Loucy (cell line): Measurements from ENCODE around the gene RAB31.
"Not testable (repeated sequence)": the region's sequence is repeated elsewhere in the genome, so short reads cannot be mapped to it uniquely, and the experiment has no call there.

ENCODE experiments used
- H2AFZ ChIP-seq: fragments of 200-600 bp; sonication (generic); 2 replicates; pipeline ENCODE4 v1.6.0; 2016; ENCODE audit warnings: antibody characterized with exemption, mild to moderate bottlenecking, low read length, moderate library complexity
- H3F3A ChIP-seq: fragments of 200-600 bp; 2 replicates; pipeline ENCODE4 v1.6.0; 2016; ENCODE audit warnings: antibody characterized with exemption, low read depth, mild to moderate bottlenecking
- H3K27me3 ChIP-seq: fragments of 200-600 bp; sonication (generic); 2 replicates; pipeline ENCODE4 v1.6.1; 2014; ENCODE audit warnings: low read length, mild to moderate bottlenecking; ENCODE audit not compliant: insufficient read depth, poor library complexity, severe bottlenecking
- H3K36me3 ChIP-seq: fragments of 200-600 bp; sonication (generic); 2 replicates; pipeline ENCODE4 v1.6.1; 2016; ENCODE audit warnings: low read length; ENCODE audit not compliant: insufficient read depth
- H3K4me1 ChIP-seq: fragments of 200-600 bp; sonication (generic); 2 replicates; pipeline ENCODE4 v1.5.1; 2014; ENCODE audit warnings: low read length, mild to moderate bottlenecking; ENCODE audit not compliant: insufficient read depth, poor library complexity, severe bottlenecking
- H3K4me2 ChIP-seq: fragments of 200-600 bp; sonication (generic); 2 replicates; pipeline ENCODE4 v1.6.0; 2014; ENCODE audit warnings: antibody characterized with exemption, low read length, low read depth, mild to moderate bottlenecking; ENCODE audit not compliant: poor library complexity, severe bottlenecking
- H3K4me3 ChIP-seq: fragments of 200-600 bp; sonication (generic); 2 replicates; pipeline ENCODE4 v1.5.1; 2014; ENCODE audit warnings: low read length, mild to moderate bottlenecking, mixed read lengths; ENCODE audit not compliant: poor library complexity, severe bottlenecking
- H3K79me2 ChIP-seq: fragments of 200-600 bp; sonication (generic); 2 replicates; pipeline ENCODE4 v1.6.1; 2014; ENCODE audit warnings: low read length; ENCODE audit not compliant: insufficient read depth
- H3K9ac ChIP-seq: fragments of 200-600 bp; sonication (generic); 2 replicates; pipeline ENCODE4 v1.6.0; 2014; ENCODE audit warnings: mild to moderate bottlenecking, low read depth, low read length, moderate library complexity; ENCODE audit not compliant: poor library complexity, severe bottlenecking
- H3K9me2 ChIP-seq: fragments of 200-600 bp; sonication (generic); replicated peaks from 2 replicates; pipeline ENCODE4 v1.6.1; 2016; ENCODE audit warnings: low read depth, low read length, mixed read lengths
- H3K9me3 ChIP-seq: fragments of 200-600 bp; sonication (generic); 2 replicates; pipeline ENCODE4 v1.6.1; 2014; ENCODE audit warnings: mild to moderate bottlenecking, antibody characterized with exemption, low read length, low read depth; ENCODE audit not compliant: insufficient read depth
- H4K20me1 ChIP-seq: fragments of 200-600 bp; sonication (generic); 2 replicates; pipeline ENCODE4 v1.6.0; 2014; ENCODE audit warnings: antibody characterized with exemption, low read length, mild to moderate bottlenecking; ENCODE audit not compliant: insufficient read depth, poor library complexity, severe bottlenecking
- EZH2phosphoT487 ChIP-seq: fragments of 200-600 bp; IDR thresholded peaks from 2 replicates; pipeline ENCODE4 v1.6.1; 2018; ENCODE audit warnings: antibody characterized with exemption, mild to moderate bottlenecking, moderate library complexity, borderline replicate concordance
- TF ChIP-seq, protein P1 (sequence below): fragments of 200-600 bp; sonication (generic); conservative IDR thresholded peaks from 2 replicates; pipeline ENCODE4 v1.5.1; 2014; ENCODE audit warnings: mild to moderate bottlenecking, antibody characterized with exemption, low read length

Gene RAB31

DNA sequence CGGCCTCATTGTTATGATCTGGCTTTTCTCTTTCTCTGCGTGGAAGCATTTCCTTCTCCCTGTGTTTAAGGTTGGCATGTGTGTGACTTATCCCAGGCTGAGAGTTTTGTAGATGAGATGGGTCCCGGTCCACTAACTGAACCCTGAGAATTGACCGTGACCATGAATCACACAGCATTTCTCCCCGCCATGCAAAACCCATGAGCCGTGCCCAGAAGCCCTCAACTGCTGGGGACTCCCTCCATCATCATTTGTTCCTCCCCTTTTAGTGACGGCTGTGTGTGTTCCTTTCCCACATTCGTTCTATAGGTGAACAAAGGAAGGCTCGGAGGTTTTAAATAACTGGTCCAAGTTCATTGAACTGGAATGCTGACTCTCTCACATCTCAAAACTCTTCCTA is 147.6 kb downstream of the RAB31 start:
- H3K27me3 ChIP-seq = no peaks in the 10 kb centered on the region
- no peak overlapping the region for H3K9ac ChIP-seq
- H3K79me2 ChIP-seq = no peaks in the 10 kb centered on the region
- H3K4me3 ChIP-seq = no peak overlapping the region
- peaks cover 19% of the 10 kb centered on the region for H3K4me1 ChIP-seq
- no peaks in the 10 kb centered on the region for H3K9me2 ChIP-seq
- H2AFZ ChIP-seq = no peak overlapping the region
- no peaks in the 10 kb centered on the region for H3K9me3 ChIP-seq
- H3K36me3 ChIP-seq = no peaks in the 10 kb centered on the region
- H4K20me1 ChIP-seq = no peaks in the 10 kb centered on the region
- no peak overlapping the region for H3K4me2 ChIP-seq
- no peaks in the 10 kb centered on the region for H3F3A ChIP-seq
- TF ChIP-seq EZH2phosphoT487 = no peak
- TF ChIP-seq, protein P1, sequence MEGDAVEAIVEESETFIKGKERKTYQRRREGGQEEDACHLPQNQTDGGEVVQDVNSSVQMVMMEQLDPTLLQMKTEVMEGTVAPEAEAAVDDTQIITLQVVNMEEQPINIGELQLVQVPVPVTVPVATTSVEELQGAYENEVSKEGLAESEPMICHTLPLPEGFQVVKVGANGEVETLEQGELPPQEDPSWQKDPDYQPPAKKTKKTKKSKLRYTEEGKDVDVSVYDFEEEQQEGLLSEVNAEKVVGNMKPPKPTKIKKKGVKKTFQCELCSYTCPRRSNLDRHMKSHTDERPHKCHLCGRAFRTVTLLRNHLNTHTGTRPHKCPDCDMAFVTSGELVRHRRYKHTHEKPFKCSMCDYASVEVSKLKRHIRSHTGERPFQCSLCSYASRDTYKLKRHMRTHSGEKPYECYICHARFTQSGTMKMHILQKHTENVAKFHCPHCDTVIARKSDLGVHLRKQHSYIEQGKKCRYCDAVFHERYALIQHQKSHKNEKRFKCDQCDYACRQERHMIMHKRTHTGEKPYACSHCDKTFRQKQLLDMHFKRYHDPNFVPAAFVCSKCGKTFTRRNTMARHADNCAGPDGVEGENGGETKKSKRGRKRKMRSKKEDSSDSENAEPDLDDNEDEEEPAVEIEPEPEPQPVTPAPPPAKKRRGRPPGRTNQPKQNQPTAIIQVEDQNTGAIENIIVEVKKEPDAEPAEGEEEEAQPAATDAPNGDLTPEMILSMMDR = no peak

DNA sequence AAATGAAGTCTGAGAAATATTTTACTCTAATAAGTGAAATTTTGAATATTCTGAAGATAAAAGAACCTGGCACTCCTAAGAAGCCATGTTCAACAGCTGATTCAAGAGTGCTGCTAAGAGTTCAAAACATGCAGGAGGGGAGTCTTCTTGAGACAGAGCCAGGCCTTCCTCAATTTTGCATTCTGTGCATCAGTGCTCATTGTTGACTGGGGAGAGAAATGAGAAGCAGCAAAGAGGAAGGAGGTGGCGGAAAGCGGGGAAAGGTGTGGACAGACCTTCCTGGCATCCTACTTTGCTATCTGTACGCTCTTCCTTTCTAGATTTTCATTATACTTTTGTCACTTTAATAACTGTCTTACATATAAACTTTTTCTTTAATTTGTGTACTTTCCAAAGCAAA is 148.0 kb downstream of the RAB31 start:
- H3K4me3 ChIP-seq = no peak overlapping the region
- H3K4me1 ChIP-seq = peaks cover 19% of the 10 kb centered on the region
- no peaks in the 10 kb centered on the region for H4K20me1 ChIP-seq
- no peak for TF ChIP-seq EZH2phosphoT487
- TF ChIP-seq, protein P1 = no peak
- H3F3A ChIP-seq = no peaks in the 10 kb centered on the region
- no peaks in the 10 kb centered on the region for H3K9me3 ChIP-seq
- H3K79me2 ChIP-seq = no peaks in the 10 kb centered on the region
- no peaks in the 10 kb centered on the region for H3K9me2 ChIP-seq
- no peak overlapping the region for H3K4me2 ChIP-seq
- no peaks in the 10 kb centered on the region for H3K36me3 ChIP-seq
- H3K27me3 ChIP-seq = no peaks in the 10 kb centered on the region
- no peak overlapping the region for H3K9ac ChIP-seq
- no peak overlapping the region for H2AFZ ChIP-seq

DNA sequence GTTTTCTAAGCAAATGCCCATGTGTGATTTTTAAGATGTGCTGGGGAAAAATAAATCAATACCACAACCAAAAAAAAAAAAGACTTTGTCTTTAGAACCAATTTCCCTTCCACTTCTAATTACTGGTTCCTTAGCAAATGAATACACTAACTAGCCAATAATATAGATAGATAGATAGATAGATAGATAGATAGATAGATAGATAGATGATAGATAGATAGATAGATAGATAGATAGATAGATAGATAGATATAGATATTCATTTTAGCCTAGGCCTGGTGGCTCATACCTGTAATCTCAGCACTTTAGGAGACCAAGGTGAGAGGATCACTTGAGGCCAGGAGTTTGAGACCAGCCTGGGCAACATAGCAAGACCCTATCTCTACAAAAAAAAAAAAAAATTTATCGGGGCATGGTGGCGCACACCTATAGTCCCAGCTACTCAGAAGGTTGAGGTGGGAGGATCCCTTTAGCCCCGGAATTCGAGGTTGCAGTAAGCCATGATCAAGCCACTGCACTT is 149.4 kb downstream of the RAB31 start:
- not testable (repeated sequence) for H3K27me3 ChIP-seq, H3F3A ChIP-seq, H3K9me2 ChIP-seq, H3K79me2 ChIP-seq, H2AFZ ChIP-seq, H4K20me1 ChIP-seq, H3K9ac ChIP-seq, H3K4me3 ChIP-seq, H3K4me2 ChIP-seq, H3K9me3 ChIP-seq, H3K36me3 ChIP-seq
- H3K4me1 ChIP-seq = peaks cover 19% of the 10 kb centered on the region

DNA sequence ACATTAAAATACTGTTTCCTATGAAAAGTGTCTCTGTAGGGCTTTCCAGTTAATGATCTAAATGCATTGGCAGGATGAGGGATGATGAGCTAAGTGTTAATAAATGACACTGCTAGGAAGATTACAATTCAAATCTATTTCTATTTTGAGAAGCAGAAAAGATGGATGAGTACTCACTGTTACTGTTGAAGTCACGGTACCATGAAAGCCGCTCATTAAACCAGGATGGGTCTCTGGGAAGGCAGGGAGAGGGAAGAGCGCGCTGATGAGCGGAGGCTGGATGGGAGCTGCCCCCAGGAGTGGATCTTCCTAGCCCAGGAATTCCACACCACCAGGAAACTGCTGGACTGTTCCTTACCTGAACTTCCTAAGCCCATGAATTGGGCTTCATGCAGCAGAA is 150.5 kb downstream of the RAB31 start:
- no peak overlapping the region for H2AFZ ChIP-seq
- H3K36me3 ChIP-seq = no peaks in the 10 kb centered on the region
- TF ChIP-seq, protein P1 = no peak
- no peak for TF ChIP-seq EZH2phosphoT487
- no peaks in the 10 kb centered on the region for H3K9me3 ChIP-seq
- H3F3A ChIP-seq = no peaks in the 10 kb centered on the region
- no peak overlapping the region for H3K9ac ChIP-seq
- H3K4me1 ChIP-seq = peaks cover 25% of the 10 kb centered on the region
- H3K27me3 ChIP-seq = no peaks in the 10 kb centered on the region
- H3K9me2 ChIP-seq = no peaks in the 10 kb centered on the region
- H3K79me2 ChIP-seq = no peaks in the 10 kb centered on the region
- no peak overlapping the region for H3K4me3 ChIP-seq
- no peak overlapping the region for H3K4me2 ChIP-seq
- H4K20me1 ChIP-seq = no peaks in the 10 kb centered on the region
